HepG2 (cell line): Measurements from ENCODE around the gene FSHR. TPM values are rescaled to one million over a fixed set of nuclear protein-coding genes. Genes with fewer than 3 reads are reported as not detected.

ENCODE experiments used
- ATAC-seq: fragments of 200-7000 bp; cut with Tn5 transposase; 3 replicates; pipeline ENCODE4 v1.9.1; 2020; ENCODE audit warnings: mild to moderate bottlenecking, moderate library complexity
- BruUV-seq: library from RNA; stranded (reverse); fragments of 400-500 nt; replicated peaks from 2 replicates; lab custom pipeline; 2021; lab: Mats Ljungman, UMichigan
- CTCF ChIA-PET: fragments of 300-600 bp; formaldehyde crosslinking; extraction: SDS; loops from one replicate; lab custom pipeline; 2021; ENCODE audit warnings: low total read pairs, inconsistent platforms, low intra/inter-chr PET ratio; lab: Yijun Ruan, JAX
- POLR2A ChIA-PET: fragments of 350-600 bp; sonication (Branson Sonifier 250); formaldehyde crosslinking; loops from one replicate; lab custom pipeline; 2020; ENCODE audit warnings: antibody characterized with exemption, inconsistent platforms; lab: Yijun Ruan, JAX
- DNase-seq: peaks from one replicate; pipeline ENCODE4 v3.0.0-alpha.2; 2015; ENCODE audit warnings: low spot score
- FAIRE-seq: peaks from 3 replicates; lab custom pipeline; 2011; peaks lifted over from hg19 to GRCh38; lab: Jason Lieb, UNC
- H2AFZ ChIP-seq: one replicate; pipeline ENCODE4 v1.6.1; 2011; ENCODE audit warnings: low read length, inconsistent platforms
- H3K27ac ChIP-seq: fragments of 300-600 bp; 3 replicates; pipeline ENCODE4 v1.8.0; 2011; ENCODE audit warnings: mixed run types, mild to moderate bottlenecking, mixed read lengths, low read length, inconsistent platforms; ENCODE audit not compliant: insufficient read depth; ENCODE audit errors: extremely low read length
- H3K27me3 ChIP-seq, 2 experiments: fragments of 200-600 bp in 1 of 2; 2 replicates in 1 of 2; 3 replicates in 1 of 2; pipeline versions ENCODE4 v1.6.0 to v1.8.0; 2011; ENCODE audit warnings: low read length in 2 of 2, mild to moderate bottlenecking in 2 of 2, moderate library complexity in 2 of 2, inconsistent platforms in 1 of 2; ENCODE audit not compliant: insufficient read depth in 2 of 2, control insufficient read depth in 1 of 2
- H3K36me3 ChIP-seq, 2 experiments: fragments of 200-600 bp in 1 of 2; replicated peaks in 1 of 2; 2 replicates in 1 of 2; 3 replicates in 1 of 2; pipeline versions ENCODE4 v1.5.1 to v1.8.0; 2011; ENCODE audit warnings: low read length in 2 of 2, inconsistent platforms in 1 of 2; ENCODE audit not compliant: insufficient read depth in 2 of 2, control insufficient read depth in 1 of 2
- H3K4me1 ChIP-seq: 2 replicates; pipeline ENCODE4 v1.5.1; 2012; ENCODE audit warnings: low read length, inconsistent platforms; ENCODE audit not compliant: insufficient read depth
- H3K4me2 ChIP-seq: 2 replicates; pipeline ENCODE4 v1.6.0; 2011; ENCODE audit warnings: low read depth, low read length, inconsistent platforms
- H3K4me3 ChIP-seq, 3 experiments: fragments of 200-600 bp in 1 of 3; sonication (generic), shearing (Covaris generic) in 1 of 3; replicated peaks in 1 of 3; 2 replicates each; pipeline ENCODE4 v1.5.1; 2011 to 2016; ENCODE audit warnings: low read length in 3 of 3, inconsistent platforms in 2 of 3, low read depth in 2 of 3, mild to moderate bottlenecking in 2 of 3, control low read depth in 1 of 3, mixed read lengths in 1 of 3; ENCODE audit not compliant: insufficient read depth in 1 of 3
- H3K79me2 ChIP-seq: one replicate; pipeline ENCODE4 v1.6.1; 2011; ENCODE audit warnings: low read length, inconsistent platforms; ENCODE audit not compliant: insufficient read depth
- H3K9ac ChIP-seq: 2 replicates; pipeline ENCODE4 v1.6.0; 2011; ENCODE audit warnings: mild to moderate bottlenecking, low read depth, low read length, inconsistent platforms; ENCODE audit not compliant: insufficient read depth
- H3K9me3 ChIP-seq: 2 replicates; pipeline ENCODE4 v1.5.1; 2012; ENCODE audit warnings: mild to moderate bottlenecking, low read length
- H4K20me1 ChIP-seq: 2 replicates; pipeline ENCODE4 v1.6.0; 2011; ENCODE audit warnings: inconsistent platforms, mild to moderate bottlenecking, low read length, moderate library complexity; ENCODE audit not compliant: insufficient read depth
- AGO2 ChIP-seq: fragments of 200-400 bp; formaldehyde crosslinking; optimal IDR thresholded peaks from 2 replicates; pipeline ENCODE3; 2017; ENCODE audit warnings: mild to moderate bottlenecking, low read depth, low read length, moderate library complexity
- CBFB ChIP-seq: sonication (generic); formaldehyde crosslinking; IDR thresholded peaks from 2 replicates; pipeline ENCODE4 v1.4.0; 2020; ENCODE audit warnings: missing genetic modification reagents
- CEBPZ ChIP-seq: IDR thresholded peaks from 2 replicates; pipeline ENCODE4 v1.6.1; 2012; ENCODE audit warnings: low read length, improper control_type of control experiment
- GABPB1 ChIP-seq: IDR thresholded peaks from 2 replicates; pipeline ENCODE4 v1.6.1; 2016; ENCODE audit warnings: mild to moderate bottlenecking, missing genetic modification reagents, moderate library complexity, missing compliant biosample characterization
- MBNL3 ChIP-seq: fragments of 250-450 bp; sonication (Bioruptor Pico); conservative IDR thresholded peaks from 2 replicates; pipeline ENCODE4 v1.8.0; 2022; ENCODE audit warnings: mild to moderate bottlenecking, inconsistent platforms
- NCOR1 ChIP-seq: fragments of 200-600 bp; sonication (generic); IDR thresholded peaks from 2 replicates; pipeline ENCODE4 v1.7.0; 2017; ENCODE audit warnings: antibody characterized with exemption, low read length, borderline replicate concordance
- REL ChIP-seq: sonication (generic); formaldehyde crosslinking; conservative IDR thresholded peaks from 2 replicates; pipeline ENCODE4 v1.8.0; 2022; ENCODE audit warnings: mild to moderate bottlenecking, missing genetic modification reagents, moderate library complexity
- TCF7L2 ChIP-seq: IDR thresholded peaks from 2 replicates; pipeline ENCODE4 v1.6.1; 2011; ENCODE audit warnings: mild to moderate bottlenecking, low read depth, low read length, moderate library complexity
- ZNF20 ChIP-seq: sonication (generic); formaldehyde crosslinking; IDR thresholded peaks from 2 replicates; pipeline ENCODE4 v1.4.0; 2020; ENCODE audit warnings: mild to moderate bottlenecking, moderate library complexity, missing genetic modification reagents
- ZNF337 ChIP-seq: sonication (generic); formaldehyde crosslinking; IDR thresholded peaks from 2 replicates; pipeline ENCODE4 v1.5.1; 2020; ENCODE audit warnings: missing genetic modification reagents, low read depth, mild to moderate bottlenecking, borderline replicate concordance
- ZNF362 ChIP-seq: sonication (generic); formaldehyde crosslinking; IDR thresholded peaks from 2 replicates; pipeline ENCODE4 v1.4.0; 2020; ENCODE audit warnings: missing genetic modification reagents, mild to moderate bottlenecking, borderline replicate concordance
- ZNF777 ChIP-seq: sonication (generic); formaldehyde crosslinking; IDR thresholded peaks from 2 replicates; pipeline ENCODE4 v1.4.0; 2020; ENCODE audit warnings: missing genetic modification reagents
- in situ Hi-C: cut with HindIII; loops from 2 replicates; pipeline ENCODE4 v1.10.0; 2017; ENCODE audit warnings: low pct_unique_long_range_greater_than_20kb; ENCODE audit not compliant: extremely low pct_ligation_motif_present
- intact Hi-C: fragments of 100-400 bp; cut with micrococcal nuclease; formaldehyde crosslinking; loops from one replicate; pipeline ENCODE4 v1.10.0; 2022; ENCODE audit not compliant: unreplicated experiment
- polyA plus RNA-seq, 8 experiments: library from polyadenylated mRNA; depleted of rRNA in 3 of 8; stranded (reverse) in 7 of 8; unstranded in 1 of 8; fragments of >200 nt; fragmentation: Illumina TruSeq in 4 of 8; extraction: Trizol in 4 of 8; gene quantifications; 2 replicates each; pipeline versions ENCODE4 v1.2.1 to v1.2.3, GENCODE V29; 2011 to 2016; ENCODE audit warnings: low read depth in 4 of 8, missing spikeins in 1 of 8, mixed read lengths in 1 of 8; ENCODE audit not compliant: insufficient read depth in 1 of 8
- total RNA-seq, 5 experiments: library from RNA; depleted of rRNA; stranded (reverse); fragments of >200 nt; fragmentation: Illumina TruSeq; extraction: Trizol; gene quantifications; 2 replicates each; pipeline ENCODE4 v1.2.3, GENCODE V29; 2016; ENCODE audit warnings: low read depth in 1 of 5
- TF ChIP-seq, protein P1 (sequence below): IDR thresholded peaks from 2 replicates; pipeline ENCODE4 v1.6.1; 2016; ENCODE audit warnings: mild to moderate bottlenecking, missing biosample characterization, missing genetic modification reagents
- TF ChIP-seq, protein P2 (sequence below): sonication (generic); formaldehyde crosslinking; IDR thresholded peaks from 2 replicates; pipeline ENCODE4 v1.4.0; 2020; ENCODE audit warnings: mild to moderate bottlenecking, missing genetic modification reagents

Gene FSHR
- total and polyA plus RNA-seq, 2 of the 13 experiments (the other 11 are each of a cell fraction or from before 2014, with no cell fraction given) = not detected

GRCh38 chr2:49050265-49050664 is 104.0 kb downstream of the FSHR start:
- no peak for FAIRE-seq
- intact Hi-C loops = no loop called here
- H3K9me3 ChIP-seq = peaks cover 18% of the 10 kb centered on the region
- no peak overlapping the region for H3K9ac ChIP-seq
- H3K36me3 ChIP-seq = no peaks in the 10 kb centered on the region
- H3K79me2 ChIP-seq = no peaks in the 10 kb centered on the region
- no peak overlapping the region for H3K4me3 ChIP-seq
- in situ Hi-C loops = no loop called here
- no peak for ATAC-seq
- no peak overlapping the region for H3K27ac ChIP-seq
- CTCF ChIA-PET = no interaction called here
- H3K27me3 ChIP-seq = no peaks in the 10 kb centered on the region
- TF ChIP-seq TCF7L2 (no peak), MBNL3 (CRISPR knock-in tag) (no peak), ZNF777 (CRISPR knock-in tag) (no peak), REL (CRISPR knock-in tag) (no peak), ZNF362 (no peak), CBFB (no peak), ZNF337 (CRISPR knock-in tag) (no peak), AGO2 (no peak), ZNF20 (CRISPR knock-in tag) (no peak), NCOR1 (no peak), CEBPZ (no peak), GABPB1 (CRISPR knock-in tag) (no peak)
- TF ChIP-seq, protein P1, sequence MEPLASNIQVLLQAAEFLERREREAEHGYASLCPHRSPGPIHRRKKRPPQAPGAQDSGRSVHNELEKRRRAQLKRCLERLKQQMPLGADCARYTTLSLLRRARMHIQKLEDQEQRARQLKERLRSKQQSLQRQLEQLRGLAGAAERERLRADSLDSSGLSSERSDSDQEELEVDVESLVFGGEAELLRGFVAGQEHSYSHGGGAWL = no peak
- TF ChIP-seq, protein P2, sequence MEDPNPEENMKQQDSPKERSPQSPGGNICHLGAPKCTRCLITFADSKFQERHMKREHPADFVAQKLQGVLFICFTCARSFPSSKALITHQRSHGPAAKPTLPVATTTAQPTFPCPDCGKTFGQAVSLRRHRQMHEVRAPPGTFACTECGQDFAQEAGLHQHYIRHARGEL (CRISPR knock-in tag) = no peak
- no peak overlapping the region for H2AFZ ChIP-seq
- no peak overlapping the region for H3K4me2 ChIP-seq
- BruUV-seq = no TSS peak
- DNase-seq = no peak
- no peaks in the 10 kb centered on the region for H4K20me1 ChIP-seq
- POLR2A ChIA-PET = no interaction called here
- H3K4me1 ChIP-seq = no peaks in the 10 kb centered on the region
